Testis (tissue), 3 donors: ENCODE data around the gene ADAMTS18. TPM values are rescaled to one million over a fixed set of nuclear protein-coding genes. Genes with fewer than 3 reads are reported as not detected.

ENCODE experiments used
- DNase-seq: peaks from one replicate; pipeline ENCODE4 v3.0.0-alpha.2; 2019
- H3K27ac ChIP-seq, 2 donors: fragments of 200-600 bp; sonication (generic); one replicate each; pipeline ENCODE4 v1.5.1; 2019
- H3K27me3 ChIP-seq: fragments of 200-600 bp; sonication (generic); one replicate; pipeline ENCODE4 v1.5.1; 2019
- H3K36me3 ChIP-seq: fragments of 200-600 bp; sonication (generic); one replicate; pipeline ENCODE4 v1.5.1; 2017; ENCODE audit warnings: low read depth; ENCODE audit errors: missing control alignments
- H3K4me1 ChIP-seq: fragments of 200-600 bp; sonication (generic); one replicate; pipeline ENCODE4 v1.5.1; 2019
- H3K4me3 ChIP-seq, 2 donors: fragments of 200-600 bp; sonication (generic); one replicate each; pipeline ENCODE4 v1.5.1; 2017 to 2019
- H3K9me3 ChIP-seq: fragments of 200-600 bp; sonication (generic); one replicate; pipeline ENCODE4 v1.5.1; 2017
- POLR2A ChIP-seq: fragments of 450-650 bp; IDR thresholded peaks from one replicate; pipeline ENCODE4 v1.6.1; 2017; ENCODE audit warnings: antibody characterized with exemption, mild to moderate bottlenecking, moderate library complexity
- whole genome bisulfite sequencing, 2 donors: methylation state at CpG; one replicate each; pipeline ENCODE4 v1.1.5; 2018; 5-methylcytosine and 5-hydroxymethylcytosine counted together
- intact Hi-C: fragments of 100-400 bp; cut with DNase I; formaldehyde crosslinking; loops from one replicate; pipeline ENCODE4 v1.15.1; 2023; ENCODE audit warnings: low total_unique reads
- polyA plus RNA-seq: library from polyadenylated mRNA; stranded (reverse); fragments of 350-450 nt; fragmentation: Illumina TruSeq; extraction: RNeasy Lipid Tissue Mini Kit (QIAGEN cat#74804); gene quantifications from one replicate; pipeline ENCODE4 v1.2.3, GENCODE V29; 2014; ENCODE audit warnings: low read depth, low replicate concordance; ENCODE audit not compliant: insufficient read depth
- total RNA-seq, 2 donors: library from RNA; depleted of rRNA; stranded (reverse); fragments of >200 nt; gene quantifications; one replicate each; pipeline ENCODE4 v1.2.3, GENCODE V29; 2016
- TF ChIP-seq, protein P1 (sequence below), 3 experiments: fragments of 450-650 bp in 2 of 3; fragments of 200-600 bp in 1 of 3; sonication (generic) in 1 of 3; IDR thresholded peaks; one replicate each; pipeline ENCODE4 v1.5.1; 2016 to 2019; ENCODE audit warnings: antibody characterized with exemption in 3 of 3, mild to moderate bottlenecking in 2 of 3, moderate library complexity in 1 of 3

ADAMTS18 gene
- total and polyA plus RNA-seq, 3 donors from 2014 or later, result 0.65 to 3.4 (median 1.1) TPM

- intact Hi-C loops, result no loop called here
- Histone ChIP-seq H3K27me3 (no peaks in the 10 kb centered on the region), H3K4me1 (no peaks in the 10 kb centered on the region), H3K9me3 (no peaks in the 10 kb centered on the region), H3K36me3 (no peaks in the 10 kb centered on the region), H3K4me3 (no peak overlapping the region), H3K27ac (no peak overlapping the region)
- WGBS, 2 donors, result 58 to 59% methylated on average over 8 of the region's 8 CpGs
- DNase-seq, result no peak
- TF ChIP-seq, protein P1, sequence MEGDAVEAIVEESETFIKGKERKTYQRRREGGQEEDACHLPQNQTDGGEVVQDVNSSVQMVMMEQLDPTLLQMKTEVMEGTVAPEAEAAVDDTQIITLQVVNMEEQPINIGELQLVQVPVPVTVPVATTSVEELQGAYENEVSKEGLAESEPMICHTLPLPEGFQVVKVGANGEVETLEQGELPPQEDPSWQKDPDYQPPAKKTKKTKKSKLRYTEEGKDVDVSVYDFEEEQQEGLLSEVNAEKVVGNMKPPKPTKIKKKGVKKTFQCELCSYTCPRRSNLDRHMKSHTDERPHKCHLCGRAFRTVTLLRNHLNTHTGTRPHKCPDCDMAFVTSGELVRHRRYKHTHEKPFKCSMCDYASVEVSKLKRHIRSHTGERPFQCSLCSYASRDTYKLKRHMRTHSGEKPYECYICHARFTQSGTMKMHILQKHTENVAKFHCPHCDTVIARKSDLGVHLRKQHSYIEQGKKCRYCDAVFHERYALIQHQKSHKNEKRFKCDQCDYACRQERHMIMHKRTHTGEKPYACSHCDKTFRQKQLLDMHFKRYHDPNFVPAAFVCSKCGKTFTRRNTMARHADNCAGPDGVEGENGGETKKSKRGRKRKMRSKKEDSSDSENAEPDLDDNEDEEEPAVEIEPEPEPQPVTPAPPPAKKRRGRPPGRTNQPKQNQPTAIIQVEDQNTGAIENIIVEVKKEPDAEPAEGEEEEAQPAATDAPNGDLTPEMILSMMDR (IDR thresholded peaks at IDR 0.05), result no peak
- no peak for TF ChIP-seq POLR2A
Observed at GRCh38 chr16:77307426-77308162, 127.2 kb downstream of the ADAMTS18 start.

DNA sequence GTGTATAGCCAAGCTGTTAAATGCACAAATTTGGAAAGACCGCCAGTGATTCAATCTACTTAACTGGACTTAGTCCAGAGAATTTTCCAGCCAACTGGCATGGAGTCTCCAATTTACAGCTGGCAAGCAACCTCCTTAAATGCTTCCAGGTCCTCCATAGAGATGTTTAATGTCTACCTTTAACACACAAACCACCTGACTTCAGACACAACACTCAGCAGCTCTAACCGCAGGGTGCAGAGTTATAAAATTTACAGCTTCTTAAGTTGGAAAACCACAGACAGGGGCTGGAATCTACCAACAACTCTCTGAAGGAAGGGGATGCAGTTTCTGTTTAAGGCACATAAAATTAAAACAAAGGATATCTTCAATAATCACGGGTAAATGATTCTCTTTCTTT is 128.8 kb downstream of the ADAMTS18 start:
- no peaks in the 10 kb centered on the region for H3K9me3 ChIP-seq
- no peak overlapping the region for H3K4me3 ChIP-seq
- 68 to 76% methylated on average over 3 of the region's 3 CpGs for WGBS, 2 donors
- DNase-seq, result no peak
- no peaks in the 10 kb centered on the region for H3K4me1 ChIP-seq
- no peaks in the 10 kb centered on the region for H3K36me3 ChIP-seq
- intact Hi-C loops, result no loop called here
- no peak for TF ChIP-seq POLR2A
- TF ChIP-seq, protein P1 (IDR thresholded peaks at IDR 0.05), result no peak
- H3K27ac ChIP-seq, result no peak overlapping the region
- no peaks in the 10 kb centered on the region for H3K27me3 ChIP-seq

GRCh38 chr16:77304877-77305276 is 130.0 kb downstream of the ADAMTS18 start:
- no peaks in the 10 kb centered on the region for H3K36me3 ChIP-seq
- WGBS, 2 donors, result 57 to 61% methylated on average over 2 of the region's 2 CpGs
- no peak overlapping the region for H3K27ac ChIP-seq
- intact Hi-C loops, result no loop called here
- H3K27me3 ChIP-seq, result no peaks in the 10 kb centered on the region
- no peak for TF ChIP-seq POLR2A
- TF ChIP-seq, protein P1 (IDR thresholded peaks at IDR 0.05), result no peak
- no peak overlapping the region for H3K4me3 ChIP-seq
- no peaks in the 10 kb centered on the region for H3K9me3 ChIP-seq
- no peaks in the 10 kb centered on the region for H3K4me1 ChIP-seq
- DNase-seq, result no peak

DNA sequence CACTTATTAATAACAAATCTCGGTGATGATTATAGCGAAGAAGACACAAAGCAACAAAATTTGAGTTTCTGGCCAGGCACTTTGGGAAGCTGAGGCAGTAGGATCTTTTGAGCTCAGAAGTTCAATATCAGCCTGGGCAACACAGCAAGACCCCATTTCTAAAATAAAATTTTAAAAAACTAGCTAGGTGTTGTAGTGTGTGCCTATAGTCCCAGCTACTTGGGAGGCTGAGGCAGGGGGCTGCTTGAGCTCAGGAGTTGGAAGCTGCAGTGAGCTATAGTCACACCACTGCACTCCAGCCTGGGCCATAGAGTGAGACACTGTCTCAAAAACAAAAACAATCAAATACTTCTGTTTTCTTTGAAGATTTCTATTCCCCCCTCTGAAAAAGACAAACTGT is 130.7 kb downstream of the ADAMTS18 start:
- Histone ChIP-seq H3K27ac (no peak overlapping the region), H3K4me3 (no peak overlapping the region), H3K36me3 (no peaks in the 10 kb centered on the region), H3K27me3 (no peaks in the 10 kb centered on the region), H3K4me1 (no peaks in the 10 kb centered on the region), H3K9me3 (no peaks in the 10 kb centered on the region)
- TF ChIP-seq, protein P1 (IDR thresholded peaks at IDR 0.05), result no peak
- no peak for TF ChIP-seq POLR2A
- intact Hi-C loops, result no loop called here
- WGBS, 2 donors, result 78 to 96% methylated on average over 2 of the region's 2 CpGs
- DNase-seq, result no peak

DNA sequence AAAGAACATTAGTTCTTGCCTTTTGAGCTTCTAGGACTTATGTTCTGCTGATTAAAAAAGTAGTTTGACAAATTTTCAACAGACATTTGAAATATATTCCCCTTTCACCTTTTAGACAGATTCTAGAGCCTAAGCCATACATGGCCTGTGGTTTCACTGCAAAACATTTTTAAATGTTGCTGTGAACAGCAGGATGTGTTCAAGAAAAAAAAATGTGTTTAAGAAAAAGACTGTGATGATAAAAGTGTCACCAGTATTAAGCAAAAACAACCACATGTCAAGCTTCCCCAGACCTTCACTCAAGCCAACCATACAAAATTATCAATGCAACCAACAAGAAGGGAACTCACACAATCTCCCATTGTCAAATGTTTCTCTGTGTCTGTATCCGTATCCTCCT is 132.2 kb downstream of the ADAMTS18 start:
- Histone ChIP-seq H3K4me1 (no peaks in the 10 kb centered on the region), H3K4me3 (no peak overlapping the region), H3K27ac (no peak overlapping the region), H3K27me3 (no peaks in the 10 kb centered on the region), H3K36me3 (no peaks in the 10 kb centered on the region), H3K9me3 (no peaks in the 10 kb centered on the region)
- no peak for DNase-seq
- intact Hi-C loops, result no loop called here
- WGBS, 2 donors, result 45 to 52% methylated on average over 1 of the region's 1 CpG
- TF ChIP-seq, protein P1 (IDR thresholded peaks at IDR 0.05), result no peak
- TF ChIP-seq POLR2A, result no peak
